Testis (tissue), 2 donors: ENCODE results near the gene USP32.

Source experiments
- POLR2A ChIP-seq: fragments of 450-650 bp; IDR thresholded peaks from one replicate; pipeline ENCODE4 v1.6.1; 2017; ENCODE audit warnings: antibody characterized with exemption, mild to moderate bottlenecking, moderate library complexity
- TF ChIP-seq, protein P1 (sequence below), 3 experiments: fragments of 450-650 bp in 2 of 3; fragments of 200-600 bp in 1 of 3; sonication (generic) in 1 of 3; IDR thresholded peaks; one replicate each; pipeline ENCODE4 v1.5.1; 2016 to 2019; ENCODE audit warnings: antibody characterized with exemption in 3 of 3, mild to moderate bottlenecking in 2 of 3, moderate library complexity in 1 of 3

DNA sequence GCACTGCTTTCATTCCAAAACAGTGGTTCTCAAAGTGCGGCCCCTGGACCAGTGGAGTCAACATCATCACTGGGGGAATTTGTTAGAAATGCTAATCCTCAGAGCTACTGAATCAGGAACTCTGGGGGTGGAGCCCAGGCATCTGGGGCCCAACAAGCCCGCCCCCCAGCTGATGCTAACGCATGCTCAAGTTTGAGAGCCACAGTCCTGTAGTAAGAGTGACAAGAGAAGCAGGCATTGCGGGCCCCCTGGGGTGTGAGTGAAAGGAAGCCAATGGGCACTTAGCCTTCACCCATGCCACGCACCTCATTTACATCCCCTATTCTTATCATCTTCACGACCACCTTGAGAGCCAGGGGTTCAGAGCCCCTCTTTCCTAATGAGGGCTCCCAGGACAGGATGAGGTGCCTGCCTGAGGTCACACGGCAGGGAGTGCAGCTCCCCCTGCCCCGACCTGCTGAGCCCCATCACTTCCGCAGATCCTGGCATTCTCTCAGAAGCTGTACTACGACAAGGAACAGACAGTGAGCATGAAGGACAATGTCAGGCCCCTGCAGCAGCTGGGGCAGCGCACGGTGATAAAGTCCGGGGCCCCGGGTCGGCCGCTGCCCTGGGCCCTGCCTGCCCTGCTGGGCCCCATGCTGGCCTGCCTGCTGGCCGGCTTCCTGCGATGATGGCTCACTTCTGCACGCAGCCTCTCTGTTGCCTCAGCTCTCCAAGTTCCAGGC, 233.0 kb downstream of the USP32 start:
- TF ChIP-seq, protein P1, sequence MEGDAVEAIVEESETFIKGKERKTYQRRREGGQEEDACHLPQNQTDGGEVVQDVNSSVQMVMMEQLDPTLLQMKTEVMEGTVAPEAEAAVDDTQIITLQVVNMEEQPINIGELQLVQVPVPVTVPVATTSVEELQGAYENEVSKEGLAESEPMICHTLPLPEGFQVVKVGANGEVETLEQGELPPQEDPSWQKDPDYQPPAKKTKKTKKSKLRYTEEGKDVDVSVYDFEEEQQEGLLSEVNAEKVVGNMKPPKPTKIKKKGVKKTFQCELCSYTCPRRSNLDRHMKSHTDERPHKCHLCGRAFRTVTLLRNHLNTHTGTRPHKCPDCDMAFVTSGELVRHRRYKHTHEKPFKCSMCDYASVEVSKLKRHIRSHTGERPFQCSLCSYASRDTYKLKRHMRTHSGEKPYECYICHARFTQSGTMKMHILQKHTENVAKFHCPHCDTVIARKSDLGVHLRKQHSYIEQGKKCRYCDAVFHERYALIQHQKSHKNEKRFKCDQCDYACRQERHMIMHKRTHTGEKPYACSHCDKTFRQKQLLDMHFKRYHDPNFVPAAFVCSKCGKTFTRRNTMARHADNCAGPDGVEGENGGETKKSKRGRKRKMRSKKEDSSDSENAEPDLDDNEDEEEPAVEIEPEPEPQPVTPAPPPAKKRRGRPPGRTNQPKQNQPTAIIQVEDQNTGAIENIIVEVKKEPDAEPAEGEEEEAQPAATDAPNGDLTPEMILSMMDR (IDR thresholded peaks at IDR 0.05): no peak
- no peak for TF ChIP-seq POLR2A
